K562 (cell line): ENCODE measurements around the gene ACKR2. TPM values are rescaled to one million over a fixed set of nuclear protein-coding genes. Genes with fewer than 3 reads are reported as not detected.

Experiments
- ATF4 ChIP-seq: fragments of 450-650 bp; formaldehyde crosslinking; IDR thresholded peaks from 2 replicates; pipeline ENCODE4 v1.4.0; 2022; ENCODE audit warnings: mild to moderate bottlenecking, moderate library complexity
- BRF1 ChIP-seq: IDR thresholded peaks from 3 replicates; pipeline ENCODE4 v1.6.1; 2011; ENCODE audit warnings: borderline replicate concordance, mild to moderate bottlenecking; ENCODE audit not compliant: insufficient read length; ENCODE audit errors: extremely low read depth
- CSDE1 ChIP-seq, 2 experiments: fragments of 450-650 bp; IDR thresholded peaks; 2 replicates each; pipeline ENCODE4 v1.6.1; 2016; ENCODE audit warnings: mild to moderate bottlenecking in 1 of 2
- DIDO1 ChIP-seq: fragments of 450-650 bp; IDR thresholded peaks from 2 replicates; pipeline ENCODE4 v1.6.1; 2016; ENCODE audit warnings: low read depth, missing biosample characterization, missing genetic modification characterization
- E4F1 ChIP-seq: fragments of 250-450 bp; sonication (Bioruptor Pico); IDR thresholded peaks from 2 replicates; pipeline ENCODE4 v1.5.0; 2021; ENCODE audit warnings: mild to moderate bottlenecking, borderline replicate concordance
- ELF1 ChIP-seq: fragments of 200-800 bp; sonication (Bioruptor generic); IDR thresholded peaks from 2 replicates; pipeline ENCODE4 v1.6.1; 2016; ENCODE audit warnings: missing genetic modification characterization, missing compliant biosample characterization
- FOSL1 ChIP-seq: fragments of 200-800 bp; sonication (Bioruptor generic); conservative IDR thresholded peaks from 2 replicates; pipeline ENCODE4 v1.6.1; 2016; ENCODE audit warnings: missing genetic modification characterization, missing compliant biosample characterization
- HEY1 ChIP-seq: fragments of 250-450 bp; sonication (Bioruptor Pico); IDR thresholded peaks from 2 replicates; pipeline ENCODE4 v1.5.0; 2020; ENCODE audit warnings: mild to moderate bottlenecking, moderate library complexity, borderline replicate concordance
- SOX6 ChIP-seq: fragments of 450-650 bp; IDR thresholded peaks from 2 replicates; pipeline ENCODE4 v1.6.1; 2014; ENCODE audit warnings: mild to moderate bottlenecking
- TCFL5 ChIP-seq: fragments of 250-450 bp; sonication (Bioruptor Pico); conservative IDR thresholded peaks from 2 replicates; pipeline ENCODE4 v1.6.1; 2021; ENCODE audit warnings: mild to moderate bottlenecking, moderate library complexity, matching md5 sums
- ZNF395 ChIP-seq: fragments of 200-800 bp; sonication (Bioruptor generic); IDR thresholded peaks from 2 replicates; pipeline ENCODE4 v1.6.1; 2017; ENCODE audit warnings: missing genetic modification characterization, missing compliant biosample characterization
- ZNF79 ChIP-seq: fragments of 250-450 bp; sonication (Bioruptor Pico); IDR thresholded peaks from 2 replicates; pipeline ENCODE4 v1.4.0; 2020; ENCODE audit warnings: low read depth, mild to moderate bottlenecking, moderate library complexity
- polyA plus RNA-seq, 8 experiments: library from polyadenylated mRNA; depleted of rRNA in 4 of 8; stranded (reverse) in 5 of 8; unstranded in 3 of 8; fragments of >200 nt; fragmentation: Nextera tagmentation in 2 of 8; fragmentation: Illumina TruSeq in 1 of 8; extraction: Ambion mirVana in 2 of 8; extraction: Trizol in 1 of 8; gene quantifications; 2 replicates each; pipeline versions ENCODE4 v1.2.1 to v1.2.3, GENCODE V29; 2011 to 2014; ENCODE audit warnings: inconsistent platforms in 1 of 8, missing spikeins in 1 of 8
- total RNA-seq, 7 experiments: library from RNA; depleted of rRNA in 6 of 7; stranded (reverse); fragments of >200 nt in 6 of 7; fragmentation: Illumina TruSeq in 2 of 7; extraction: Trizol in 2 of 7; gene quantifications; 2 replicates each; pipeline versions ENCODE4 v1.2.1 to v1.2.3, GENCODE V29; 2011 to 2021; ENCODE audit warnings: low replicate concordance in 1 of 7
- TF ChIP-seq, protein P1 (sequence below): sonication (generic); IDR thresholded peaks from 2 replicates; pipeline ENCODE4 v1.6.1; 2016
- TF ChIP-seq, protein P2 (sequence below): IDR thresholded peaks from 2 replicates; pipeline ENCODE4 v1.6.1; 2016; ENCODE audit warnings: missing genetic modification characterization, missing compliant biosample characterization

ACKR2 gene
- total and polyA plus RNA-seq, 9 of the 15 experiments (the other 6 are each of a cell fraction or from before 2014, with no cell fraction given): 0.03 to 0.69 (median 0.25) TPM; not detected in 1

DNA sequence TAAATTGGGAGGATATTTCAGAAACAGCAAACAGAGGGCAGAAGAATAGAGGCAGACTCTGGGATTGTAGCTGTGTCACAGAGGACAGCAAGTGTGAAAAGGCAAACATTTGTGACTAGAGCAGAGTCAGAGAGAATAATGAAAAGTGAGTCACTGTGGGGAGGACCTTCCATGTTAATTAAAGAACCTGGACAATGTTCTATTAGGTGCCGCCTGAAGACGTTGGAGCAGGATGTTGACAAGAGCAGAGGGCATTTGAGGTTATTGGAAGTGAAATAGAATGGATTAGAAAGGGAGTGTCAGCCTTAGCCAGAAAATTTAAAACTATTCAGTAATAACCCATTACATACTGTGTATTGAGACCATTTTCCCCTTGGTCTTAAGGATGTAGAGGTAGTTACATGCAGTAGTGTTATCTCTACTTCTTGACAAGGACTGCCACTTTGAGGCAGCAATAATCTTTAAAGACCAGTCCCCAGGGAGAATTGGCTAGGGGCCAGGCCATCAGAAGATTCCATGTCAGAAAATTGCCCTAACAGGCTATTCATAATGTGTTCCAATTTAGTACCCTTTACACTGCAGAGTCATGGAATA lies 5.8 kb downstream of the ACKR2 start (continued):
- TF ChIP-seq E4F1 (no peak), CSDE1 (IDR thresholded peaks at IDR 0.05) (no peak), ATF4 (no peak), TCFL5 (CRISPR knock-in tag) (no peak), ZNF395 (CRISPR knock-in tag) (no peak), FOSL1 (tag) (peak; percentile 44), ZNF79 (no peak), ELF1 (tag) (no peak), DIDO1 (tag) (no peak), HEY1 (CRISPR knock-in tag) (no peak), SOX6 (0 out of 2 replicates have a peak, but pooled peaks have one; percentile 22), BRF1 (no peak)
- TF ChIP-seq, protein P1, sequence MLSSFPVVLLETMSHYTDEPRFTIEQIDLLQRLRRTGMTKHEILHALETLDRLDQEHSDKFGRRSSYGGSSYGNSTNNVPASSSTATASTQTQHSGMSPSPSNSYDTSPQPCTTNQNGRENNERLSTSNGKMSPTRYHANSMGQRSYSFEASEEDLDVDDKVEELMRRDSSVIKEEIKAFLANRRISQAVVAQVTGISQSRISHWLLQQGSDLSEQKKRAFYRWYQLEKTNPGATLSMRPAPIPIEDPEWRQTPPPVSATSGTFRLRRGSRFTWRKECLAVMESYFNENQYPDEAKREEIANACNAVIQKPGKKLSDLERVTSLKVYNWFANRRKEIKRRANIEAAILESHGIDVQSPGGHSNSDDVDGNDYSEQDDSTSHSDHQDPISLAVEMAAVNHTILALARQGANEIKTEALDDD: peak; percentile 52; the same call in 1 of the 2 replicates
- TF ChIP-seq, protein P2, sequence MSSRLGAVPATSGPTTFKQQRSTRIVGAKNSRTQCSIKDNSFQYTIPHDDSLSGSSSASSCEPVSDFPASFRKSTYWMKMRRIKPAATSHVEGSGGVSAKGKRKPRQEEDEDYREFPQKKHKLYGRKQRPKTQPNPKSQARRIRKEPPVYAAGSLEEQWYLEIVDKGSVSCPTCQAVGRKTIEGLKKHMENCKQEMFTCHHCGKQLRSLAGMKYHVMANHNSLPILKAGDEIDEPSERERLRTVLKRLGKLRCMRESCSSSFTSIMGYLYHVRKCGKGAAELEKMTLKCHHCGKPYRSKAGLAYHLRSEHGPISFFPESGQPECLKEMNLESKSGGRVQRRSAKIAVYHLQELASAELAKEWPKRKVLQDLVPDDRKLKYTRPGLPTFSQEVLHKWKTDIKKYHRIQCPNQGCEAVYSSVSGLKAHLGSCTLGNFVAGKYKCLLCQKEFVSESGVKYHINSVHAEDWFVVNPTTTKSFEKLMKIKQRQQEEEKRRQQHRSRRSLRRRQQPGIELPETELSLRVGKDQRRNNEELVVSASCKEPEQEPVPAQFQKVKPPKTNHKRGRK: no peak
